Measurements from ENCODE around the gene CIPC. TPM values are rescaled to one million over a fixed set of nuclear protein-coding genes. Genes with fewer than 3 reads are reported as not detected.
A peak's percentile ranks its signal among the peaks of the same experiment; 100 is the strongest.

The CIPC gene
- total RNA-seq, 1 donor from 2014 or later = 70.3 TPM

GRCh38 chr14:77067632-77068516 is 30.2 kb upstream of the CIPC start:
- Histone ChIP-seq H3K27ac (replicated peaks) (peak overlapping the region; percentile 75), H3K9me3 (replicated peaks) (no peaks in the 10 kb centered on the region), H3K4me3 (no peak overlapping the region), H3K4me1 (peaks cover 56% of the 10 kb centered on the region), H3K27me3 (ENCODE audit: low read depth) (no peaks in the 10 kb centered on the region), H3K36me3 (no peaks in the 10 kb centered on the region)
- intact Hi-C loops (cut with micrococcal nuclease) = loop anchor here (5.0 kb wide), 1 partner anchor 156 kb away; no protein-coding TSS in a partner anchor
- DNase-seq = peak; percentile 63
- peak; percentile 92 for TF ChIP-seq CTCF (IDR thresholded peaks at IDR 0.05; ENCODE audit: borderline replicate concordance)

- H3K36me3 ChIP-seq = no peaks in the 10 kb centered on the region
- intact Hi-C loops (cut with micrococcal nuclease) = loop anchor here (5.0 kb wide), 1 partner anchor 156 kb away; no protein-coding TSS in a partner anchor
- H3K4me3 ChIP-seq = no peak overlapping the region
- peak; percentile 6 for TF ChIP-seq CTCF (IDR thresholded peaks at IDR 0.05; ENCODE audit: borderline replicate concordance)
- peaks cover 56% of the 10 kb centered on the region for H3K4me1 ChIP-seq
- H3K27me3 ChIP-seq (ENCODE audit: low read depth) = no peaks in the 10 kb centered on the region
- no peak for DNase-seq
- H3K9me3 ChIP-seq (replicated peaks) = no peaks in the 10 kb centered on the region
- peak overlapping the region; percentile 75 for H3K27ac ChIP-seq (replicated peaks)
Measured at GRCh38 chr14:77068517-77069200, 29.4 kb upstream of the CIPC start.

GRCh38 chr14:77069551-77069950 is 28.5 kb upstream of the CIPC start:
- no peak for DNase-seq
- intact Hi-C loops (cut with micrococcal nuclease) = loop anchor here (5.0 kb wide), 1 partner anchor 157 kb away; no protein-coding TSS in a partner anchor
- TF ChIP-seq CTCF (IDR thresholded peaks at IDR 0.05; ENCODE audit: borderline replicate concordance) = no peak
- peaks cover 3% of the 10 kb centered on the region for H3K36me3 ChIP-seq
- peaks cover 58% of the 10 kb centered on the region for H3K4me1 ChIP-seq
- no peak overlapping the region for H3K4me3 ChIP-seq
- no peaks in the 10 kb centered on the region for H3K27me3 ChIP-seq (ENCODE audit: low read depth)
- peak overlapping the region; percentile 75 for H3K27ac ChIP-seq (replicated peaks)
- no peaks in the 10 kb centered on the region for H3K9me3 ChIP-seq (replicated peaks)

GRCh38 chr14:77071938-77072388 is 26.1 kb upstream of the CIPC start:
- H3K4me1 ChIP-seq = peaks cover 66% of the 10 kb centered on the region
- H3K27ac ChIP-seq (replicated peaks) = peak overlapping the region; percentile 32

More at GRCh38 chr14:77071938-77072388, 26.1 kb upstream of the CIPC start:
- peaks cover 3% of the 10 kb centered on the region for H3K36me3 ChIP-seq
- H3K4me3 ChIP-seq = no peak overlapping the region
- intact Hi-C loops (cut with micrococcal nuclease) = loop anchor here (5.0 kb wide), 1 partner anchor 195 kb away; no protein-coding TSS in a partner anchor
- no peaks in the 10 kb centered on the region for H3K27me3 ChIP-seq (ENCODE audit: low read depth)
- TF ChIP-seq CTCF (IDR thresholded peaks at IDR 0.05; ENCODE audit: borderline replicate concordance) = no peak
- no peaks in the 10 kb centered on the region for H3K9me3 ChIP-seq (replicated peaks)
- DNase-seq = no peak

All from left ventricle myocardium inferior (tissue), 1 donor.